HepG2 (cell line): ENCODE measurements around the gene MIEF1. TPM values are rescaled to one million over a fixed set of nuclear protein-coding genes. Genes with fewer than 3 reads are reported as not detected.
A peak's percentile ranks its signal among the peaks of the same experiment; 100 is the strongest.

Experiments
- ARHGAP35 ChIP-seq: sonication (generic); formaldehyde crosslinking; IDR thresholded peaks from 2 replicates; pipeline ENCODE4 v1.9.0; 2022; ENCODE audit warnings: mild to moderate bottlenecking, inconsistent platforms, moderate library complexity, missing genetic modification reagents, borderline replicate concordance
- ARID3A ChIP-seq: IDR thresholded peaks from 2 replicates; pipeline ENCODE4 v1.6.1; 2012; ENCODE audit warnings: low read depth, low read length, improper control_type of control experiment
- DMTF1 ChIP-seq: sonication (generic); formaldehyde crosslinking; IDR thresholded peaks from 2 replicates; pipeline ENCODE4 v1.4.0; 2020; ENCODE audit warnings: mild to moderate bottlenecking, missing genetic modification reagents
- KLF6 ChIP-seq: IDR thresholded peaks from 2 replicates; pipeline ENCODE4 v1.8.0; 2016; ENCODE audit warnings: missing biosample characterization, missing genetic modification reagents
- MIER3 ChIP-seq: IDR thresholded peaks from 2 replicates; pipeline ENCODE4 v1.6.1; 2016; ENCODE audit warnings: missing compliant biosample characterization, borderline replicate concordance
- NFKBIZ ChIP-seq: IDR thresholded peaks from 2 replicates; pipeline ENCODE4 v1.6.1; 2018; ENCODE audit warnings: missing genetic modification reagents, missing compliant biosample characterization
- SATB2 ChIP-seq: sonication (generic); formaldehyde crosslinking; IDR thresholded peaks from 2 replicates; pipeline ENCODE4 v1.5.0; 2020; ENCODE audit warnings: missing genetic modification reagents
- SOX13 ChIP-seq, 3 experiments: fragments of 450-650 bp in 1 of 3; sonication (generic) in 1 of 3; formaldehyde crosslinking in 1 of 3; IDR thresholded peaks in 2 of 3; conservative IDR thresholded peaks in 1 of 3; 2 replicates each; pipeline versions ENCODE4 v1.5.0 to v1.6.1; 2016 to 2020; ENCODE audit warnings: antibody characterized with exemption in 1 of 3, mild to moderate bottlenecking in 1 of 3, missing compliant biosample characterization in 1 of 3, missing genetic modification reagents in 1 of 3, moderate library complexity in 1 of 3
- TOPORS ChIP-seq: sonication (generic); formaldehyde crosslinking; IDR thresholded peaks from 2 replicates; pipeline ENCODE4 v1.8.0; 2023; ENCODE audit warnings: mild to moderate bottlenecking, missing genetic modification reagents
- TSC22D2 ChIP-seq: sonication (generic); formaldehyde crosslinking; IDR thresholded peaks from 2 replicates; pipeline ENCODE4 v1.5.1; 2020; ENCODE audit warnings: missing genetic modification reagents, mild to moderate bottlenecking, borderline replicate concordance
- WIZ ChIP-seq: sonication (generic); formaldehyde crosslinking; IDR thresholded peaks from 2 replicates; pipeline ENCODE4 v1.5.1; 2020; ENCODE audit warnings: mild to moderate bottlenecking, missing genetic modification reagents
- ZFY ChIP-seq: sonication (generic); formaldehyde crosslinking; IDR thresholded peaks from 2 replicates; pipeline ENCODE4 v1.4.0; 2020; ENCODE audit warnings: missing genetic modification reagents
- ZMYM2 ChIP-seq: sonication (generic); formaldehyde crosslinking; IDR thresholded peaks from 2 replicates; pipeline ENCODE4 v1.8.0; 2022; ENCODE audit warnings: mild to moderate bottlenecking, missing genetic modification reagents
- ZNF362 ChIP-seq: sonication (generic); formaldehyde crosslinking; IDR thresholded peaks from 2 replicates; pipeline ENCODE4 v1.4.0; 2020; ENCODE audit warnings: missing genetic modification reagents, mild to moderate bottlenecking, borderline replicate concordance
- ZNF367 ChIP-seq: sonication (generic); formaldehyde crosslinking; IDR thresholded peaks from 2 replicates; pipeline ENCODE4 v1.4.0; 2020; ENCODE audit warnings: missing genetic modification reagents, borderline replicate concordance
- ZNF484 ChIP-seq: sonication (generic); formaldehyde crosslinking; IDR thresholded peaks from 2 replicates; pipeline ENCODE4 v1.5.1; 2020; ENCODE audit warnings: mild to moderate bottlenecking, low read depth, missing genetic modification reagents, borderline replicate concordance
- ZNF547 ChIP-seq: sonication (generic); formaldehyde crosslinking; IDR thresholded peaks from 2 replicates; pipeline ENCODE4 v1.5.1; 2020; ENCODE audit warnings: mild to moderate bottlenecking, missing genetic modification reagents
- ZNF597 ChIP-seq: sonication (generic); formaldehyde crosslinking; IDR thresholded peaks from 2 replicates; pipeline ENCODE4 v1.5.0; 2020; ENCODE audit warnings: missing genetic modification reagents
- ZSCAN30 ChIP-seq: sonication (generic); formaldehyde crosslinking; IDR thresholded peaks from 2 replicates; pipeline ENCODE4 v1.5.0; 2020; ENCODE audit warnings: mild to moderate bottlenecking, missing genetic modification reagents
- polyA plus RNA-seq, 8 experiments: library from polyadenylated mRNA; depleted of rRNA in 3 of 8; stranded (reverse) in 7 of 8; unstranded in 1 of 8; fragments of >200 nt; fragmentation: Illumina TruSeq in 4 of 8; extraction: Trizol in 4 of 8; gene quantifications; 2 replicates each; pipeline versions ENCODE4 v1.2.1 to v1.2.3, GENCODE V29; 2011 to 2016; ENCODE audit warnings: low read depth in 4 of 8, missing spikeins in 1 of 8, mixed read lengths in 1 of 8; ENCODE audit not compliant: insufficient read depth in 1 of 8
- total RNA-seq, 5 experiments: library from RNA; depleted of rRNA; stranded (reverse); fragments of >200 nt; fragmentation: Illumina TruSeq; extraction: Trizol; gene quantifications; 2 replicates each; pipeline ENCODE4 v1.2.3, GENCODE V29; 2016; ENCODE audit warnings: low read depth in 1 of 5
- TF ChIP-seq, protein P1 (sequence below): sonication (generic); formaldehyde crosslinking; IDR thresholded peaks from 2 replicates; pipeline ENCODE4 v1.5.0; 2020; ENCODE audit warnings: mild to moderate bottlenecking, missing genetic modification reagents

Gene MIEF1
- total and polyA plus RNA-seq, 2 of the 13 experiments (the other 11 are each of a cell fraction or from before 2014, with no cell fraction given), result 21.7 to 34.8 TPM

DNA sequence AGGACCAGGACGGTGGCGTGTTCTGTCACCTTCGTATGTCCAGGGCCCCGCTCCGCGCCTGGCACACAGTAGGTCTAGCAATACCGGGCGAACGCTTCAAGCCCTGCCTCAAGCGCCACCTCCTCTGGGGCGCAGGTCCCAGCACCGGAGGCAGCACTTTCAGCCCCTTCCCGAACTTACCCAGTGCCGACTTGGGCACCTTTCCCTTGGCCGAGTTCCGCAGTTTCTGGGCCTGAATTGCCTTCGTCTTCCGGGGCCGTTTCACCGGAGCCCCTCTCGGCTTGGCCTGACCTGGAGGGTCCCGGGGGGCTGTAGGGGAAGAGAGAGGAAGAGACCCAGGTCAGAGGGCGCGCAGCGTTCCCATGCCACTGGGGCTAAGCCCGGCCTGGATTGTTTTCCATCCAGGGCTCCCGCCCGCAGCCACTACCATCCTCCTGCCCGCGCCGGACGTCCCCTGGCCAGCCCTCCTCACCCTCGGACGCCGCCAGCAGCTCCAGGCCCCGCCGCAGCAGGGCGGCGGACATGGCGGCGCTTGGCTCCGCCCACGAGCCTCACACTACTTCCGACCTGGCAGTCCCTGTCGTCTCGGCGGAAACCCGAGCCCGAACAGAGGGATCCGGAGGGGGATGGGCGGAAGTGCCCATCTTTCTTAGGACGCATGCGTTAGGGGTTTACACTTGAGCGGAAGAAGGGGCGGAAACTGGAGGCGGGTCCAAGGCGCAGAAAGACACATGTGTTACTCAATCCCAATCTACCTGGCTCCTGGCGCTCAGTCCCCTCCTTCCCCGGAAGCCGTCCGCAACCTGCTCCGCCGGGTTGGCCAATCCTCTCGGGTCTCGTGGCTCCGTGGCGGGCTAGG, 30.4 kb downstream of the MIEF1 start, which contains the start of gene RPS19BP1 (continued):
- TF ChIP-seq DMTF1 (no peak), TOPORS (CRISPR knock-in tag) (no peak), ZNF367 (CRISPR knock-in tag) (no peak), SATB2 (CRISPR knock-in tag) (0 out of 2 replicates have a peak, but pooled peaks have one; percentile 63), ARID3A (no peak), ARHGAP35 (peak; percentile 22; the same call in 1 of the 2 replicates), MIER3 (CRISPR knock-in tag) (peak; percentile 62; the same call in 1 of the 2 replicates), ZNF362 (CRISPR knock-in tag) (0 out of 2 replicates have a peak, but pooled peaks have one; percentile 12), ZMYM2 (0 out of 2 replicates have a peak, but pooled peaks have one; percentile 31), ZSCAN30 (CRISPR knock-in tag) (no peak), SOX13 (IDR thresholded peaks at IDR 0.05) (no peak), SOX13 (CRISPR knock-in tag; conservative IDR thresholded peaks at IDR 0.05 in 1 of 2, IDR thresholded peaks at IDR 0.05 in 1 of 2) (peak in 1 of 2 experiments; percentile 29; a peak in 1 of 4 replicates), ZNF547 (CRISPR knock-in tag) (no peak), NFKBIZ (CRISPR knock-in tag) (peak; percentile 19; the same call in 1 of the 2 replicates), ZNF484 (no peak), ZFY (peak; percentile 91), TSC22D2 (CRISPR knock-in tag) (peak; percentile 27; the same call in 1 of the 2 replicates), ZNF597 (no peak), KLF6 (CRISPR knock-in tag) (0 out of 2 replicates have a peak, but pooled peaks have one; percentile 67), WIZ (CRISPR knock-in tag) (no peak; the same call in 1 of the 2 replicates)
- TF ChIP-seq, protein P1, sequence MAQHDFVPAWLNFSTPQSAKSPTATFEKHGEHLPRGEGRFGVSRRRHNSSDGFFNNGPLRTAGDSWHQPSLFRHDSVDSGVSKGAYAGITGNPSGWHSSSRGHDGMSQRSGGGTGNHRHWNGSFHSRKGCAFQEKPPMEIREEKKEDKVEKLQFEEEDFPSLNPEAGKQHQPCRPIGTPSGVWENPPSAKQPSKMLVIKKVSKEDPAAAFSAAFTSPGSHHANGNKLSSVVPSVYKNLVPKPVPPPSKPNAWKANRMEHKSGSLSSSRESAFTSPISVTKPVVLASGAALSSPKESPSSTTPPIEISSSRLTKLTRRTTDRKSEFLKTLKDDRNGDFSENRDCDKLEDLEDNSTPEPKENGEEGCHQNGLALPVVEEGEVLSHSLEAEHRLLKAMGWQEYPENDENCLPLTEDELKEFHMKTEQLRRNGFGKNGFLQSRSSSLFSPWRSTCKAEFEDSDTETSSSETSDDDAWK (CRISPR knock-in tag), result no peak
